ENCODE data around the gene TNFSF13. TPM values are rescaled to one million over a fixed set of nuclear protein-coding genes. Genes with fewer than 3 reads are reported as not detected.
A peak's percentile ranks its signal among the peaks of the same experiment; 100 is the strongest.

The TNFSF13 gene, protein sequence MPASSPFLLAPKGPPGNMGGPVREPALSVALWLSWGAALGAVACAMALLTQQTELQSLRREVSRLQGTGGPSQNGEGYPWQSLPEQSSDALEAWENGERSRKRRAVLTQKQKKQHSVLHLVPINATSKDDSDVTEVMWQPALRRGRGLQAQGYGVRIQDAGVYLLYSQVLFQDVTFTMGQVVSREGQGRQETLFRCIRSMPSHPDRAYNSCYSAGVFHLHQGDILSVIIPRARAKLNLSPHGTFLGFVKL
- polyA plus RNA-seq (2011; rRNA removed) (1.0 TPM in 2 replicates), polyA plus RNA-seq (2017; fragmentation: RNase III; extraction: RNeasy Plus Mini Kit Qiagen cat#74134 plus additional on column Dnase treatment) (0.41 to 0.78 TPM (median 0.61 TPM) in 3 replicates), polyA minus RNA-seq (2011; rRNA and poly(A)+ RNA removed) (0.29 and 1.1 TPM in 2 replicates)
- polyA plus RNA-seq (2012; cell fraction: cytosol; rRNA removed) = 0.15 and 0.35 TPM in 2 replicates
- polyA plus RNA-seq (2012; cell fraction: nucleus; rRNA removed) = 0.88 and 1.0 TPM in 2 replicates

DNA sequence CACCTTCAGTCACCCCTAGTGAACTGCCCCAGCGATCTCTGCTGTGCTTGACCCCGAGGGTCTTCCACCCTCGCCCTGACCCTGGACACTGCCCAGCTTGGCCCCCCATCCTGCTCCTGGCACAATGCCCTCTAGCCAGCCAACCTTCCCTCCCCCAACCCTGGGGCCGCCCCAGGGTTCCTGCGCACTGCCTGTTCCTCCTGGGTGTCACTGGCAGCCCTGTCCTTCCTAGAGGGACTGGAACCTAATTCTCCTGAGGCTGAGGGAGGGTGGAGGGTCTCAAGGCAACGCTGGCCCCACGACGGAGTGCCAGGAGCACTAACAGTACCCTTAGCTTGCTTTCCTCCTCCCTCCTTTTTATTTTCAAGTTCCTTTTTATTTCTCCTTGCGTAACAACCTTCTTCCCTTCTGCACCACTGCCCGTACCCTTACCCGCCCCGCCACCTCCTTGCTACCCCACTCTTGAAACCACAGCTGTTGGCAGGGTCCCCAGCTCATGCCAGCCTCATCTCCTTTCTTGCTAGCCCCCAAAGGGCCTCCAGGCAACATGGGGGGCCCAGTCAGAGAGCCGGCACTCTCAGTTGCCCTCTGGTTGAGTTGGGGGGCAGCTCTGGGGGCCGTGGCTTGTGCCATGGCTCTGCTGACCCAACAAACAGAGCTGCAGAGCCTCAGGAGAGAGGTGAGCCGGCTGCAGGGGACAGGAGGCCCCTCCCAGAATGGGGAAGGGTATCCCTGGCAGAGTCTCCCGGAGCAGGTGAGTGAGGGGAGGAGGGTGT lies at the start of gene TNFSF13:
TSS of gene TNFSF13 (plus strand) at position 207 of the 776 bp plus-strand sequence. CDS start at position 497, 290 bp downstream.
- no peak for TF ChIP-seq ATOH8 (CRISPR knock-in tag; IDR thresholded peaks at IDR 0.05; ENCODE audit: low read depth)
- TF ChIP-seq GATA3 (IDR thresholded peaks at IDR 0.05; ENCODE audit: borderline replicate concordance) = no peak
- no peak for TF ChIP-seq HOXB5 (CRISPR knock-in tag; IDR thresholded peaks at IDR 0.05)
- no peak for TF ChIP-seq RARB (CRISPR knock-in tag; IDR thresholded peaks at IDR 0.05)
- no peak for TF ChIP-seq POLR2A (IDR thresholded peaks at IDR 0.05; ENCODE audit: low read length)
- no peak for TF ChIP-seq CEBPB (IDR thresholded peaks at IDR 0.05)
- no peak for TF ChIP-seq HDAC2 (IDR thresholded peaks at IDR 0.05)
- ATAC-seq (no peak), DNase-seq (ENCODE audit: low read depth in 1 of 2, low spot score in 1 of 2) (no peak), FAIRE-seq (no peak)
- CTCF ChIA-PET = interaction anchor here (0.6 to 11.3 kb wide), 8 partner anchors 14 to 513 kb away, joined by 3 to 232 read pairs (median 19); partner anchors contain the start of genes CHRNB1, TMEM95 and TNFSF12
- Histone ChIP-seq H3K4me3 (no peak within 1 kb of the TSS), H3K4me2 (peak within 1 kb of the TSS; percentile 57), H3K9me3 (no peaks in the 10 kb centered on the region), H3K27ac (peak within 1 kb of the TSS; percentile 41 to 74; a peak in 5 of 6 replicates), H3K4me1 (peaks cover 44% of the 10 kb centered on the region)
- WGBS (ENCODE audit: missing lambda C conversion rate) = 77% methylated on average over 15 of the region's 16 CpGs
- POLR2A ChIA-PET = no interaction called here

DNA sequence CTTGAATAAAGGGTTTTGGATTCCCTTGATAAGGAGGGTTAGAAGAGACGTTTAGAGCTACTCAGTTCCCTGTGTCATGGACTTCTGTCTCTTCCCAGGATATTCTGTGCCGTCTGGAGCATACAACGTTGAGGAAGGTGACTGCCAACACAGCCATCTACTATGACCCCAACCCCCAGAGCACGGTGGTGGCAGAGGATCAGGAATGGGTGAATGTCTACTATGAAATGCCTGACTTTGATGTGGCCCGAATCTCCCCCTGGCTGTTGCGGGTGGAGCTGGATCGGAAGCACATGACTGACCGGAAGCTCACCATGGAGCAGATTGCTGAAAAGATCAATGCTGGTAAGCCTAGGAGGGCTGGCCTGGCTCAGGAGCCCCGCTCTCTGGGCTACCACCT lies 49.7 kb upstream of the TNFSF13 start:
- Histone ChIP-seq H3K27ac (no peak overlapping the region), H3K4me2 (no peak overlapping the region), H3K4me1 (no peaks in the 10 kb centered on the region), H3K9me3 (no peaks in the 10 kb centered on the region), H3K4me3 (no peak overlapping the region)
- ATAC-seq (no peak), DNase-seq (ENCODE audit: low read depth in 1 of 2, low spot score in 1 of 2) (no peak), FAIRE-seq (no peak)
- POLR2A ChIA-PET = interaction anchor here (0.7 to 1.4 kb wide), 2 partner anchors 25 to 52 kb away, joined by 4 to 5 read pairs; partner anchors contain the start of gene POLR2A
- TF ChIP-seq FOXS1 (CRISPR knock-in tag; IDR thresholded peaks at IDR 0.05) (no peak), POLR2AphosphoS2 (conservative IDR thresholded peaks at IDR 0.05; ENCODE audit: low read length) (0 out of 2 replicates have a peak, but pooled peaks have one; percentile 28)
- WGBS (ENCODE audit: missing lambda C conversion rate) = 92% methylated on average over 9 of the region's 9 CpGs
- CTCF ChIA-PET = interaction anchor here (0.9 to 3.6 kb wide), 5 partner anchors 9 to 52 kb away, joined by 3 to 37 read pairs (median 9); partner anchors contain the start of gene SENP3

- no peak for DNase-seq (ENCODE audit: low read depth in 1 of 2, low spot score in 1 of 2)
- 78% methylated on average over 5 of the region's 5 CpGs for WGBS (ENCODE audit: missing lambda C conversion rate)
- Histone ChIP-seq H3K27ac (no peak overlapping the region), H3K9me3 (no peaks in the 10 kb centered on the region), H3K4me1 (no peaks in the 10 kb centered on the region), H3K4me3 (no peak overlapping the region), H3K4me2 (no peak overlapping the region)
- CTCF ChIA-PET = interaction anchor here (0.5 to 6.7 kb wide), 3 partner anchors 10 to 348 kb away, joined by 3 to 72 read pairs (median 37); partner anchors contain the start of gene SENP3
- TF ChIP-seq CTCF (IDR thresholded peaks at IDR 0.05) (no peak), HEYL (CRISPR knock-in tag; IDR thresholded peaks at IDR 0.05) (no peak), HMGXB4 (CRISPR knock-in tag; IDR thresholded peaks at IDR 0.05; ENCODE audit: borderline replicate concordance) (no peak), ZNF302 (CRISPR knock-in tag; IDR thresholded peaks at IDR 0.05) (no peak), MAZ (IDR thresholded peaks at IDR 0.05; ENCODE audit: borderline replicate concordance, low read depth, low read length) (no peak), HOXA7 (CRISPR knock-in tag; IDR thresholded peaks at IDR 0.05) (no peak), GATA3 (IDR thresholded peaks at IDR 0.05; ENCODE audit: borderline replicate concordance) (no peak)
- POLR2A ChIA-PET = interaction anchor here (1.4 kb wide), 1 partner anchor 26 kb away, joined by 5 read pairs; the partner anchor contains the start of gene POLR2A
- no peak for FAIRE-seq
- ATAC-seq = no peak
These were observed 48.6 kb upstream of the TNFSF13 start for GRCh38 chr17:7509937-7510336.
